SHP77 (cell line): ENCODE data around the gene GPR39.

Experiments used
- DNase-seq, 2 experiments: peaks; one replicate each; lab custom pipeline; 2025; lab: John Stamatoyannopoulos, UW

The GPR39 gene

GRCh38 chr2:132671151-132671835 lies 254.7 kb downstream of the GPR39 start:
- DNase-seq: no peak

GRCh38 chr2:132676999-132677398 lies 260.4 kb downstream of the GPR39 start:
- DNase-seq: no peak

- DNase-seq: no peak
Measured at GRCh38 chr2:132677661-132678060, 261.1 kb downstream of the GPR39 start.

GRCh38 chr2:132678483-132678882 lies 261.9 kb downstream of the GPR39 start:
- DNase-seq: no peak

GRCh38 chr2:132680544-132680943 lies 263.9 kb downstream of the GPR39 start:
- DNase-seq: no peak

- DNase-seq: no peak
Measured at GRCh38 chr2:132681766-132682165, 265.2 kb downstream of the GPR39 start.

- no peak for DNase-seq
Measured at GRCh38 chr2:132690664-132691303, 274.2 kb downstream of the GPR39 start.

- DNase-seq: no peak
Measured at GRCh38 chr2:132691556-132691955, 275.0 kb downstream of the GPR39 start.

- DNase-seq: no peak
Measured at GRCh38 chr2:132692816-132693215, 276.2 kb downstream of the GPR39 start.
